NCI-H82 (cell line): ENCODE results near the gene RNF213.
A peak's percentile ranks its signal among the peaks of the same experiment; 100 is the strongest.

Experiments
- DNase-seq: peaks from one replicate; lab custom pipeline; 2025; lab: John Stamatoyannopoulos, UW

Gene RNF213

GRCh38 chr17:80352216-80352895, 91.7 kb downstream of the RNF213 start:
- DNase-seq = no peak

DNA sequence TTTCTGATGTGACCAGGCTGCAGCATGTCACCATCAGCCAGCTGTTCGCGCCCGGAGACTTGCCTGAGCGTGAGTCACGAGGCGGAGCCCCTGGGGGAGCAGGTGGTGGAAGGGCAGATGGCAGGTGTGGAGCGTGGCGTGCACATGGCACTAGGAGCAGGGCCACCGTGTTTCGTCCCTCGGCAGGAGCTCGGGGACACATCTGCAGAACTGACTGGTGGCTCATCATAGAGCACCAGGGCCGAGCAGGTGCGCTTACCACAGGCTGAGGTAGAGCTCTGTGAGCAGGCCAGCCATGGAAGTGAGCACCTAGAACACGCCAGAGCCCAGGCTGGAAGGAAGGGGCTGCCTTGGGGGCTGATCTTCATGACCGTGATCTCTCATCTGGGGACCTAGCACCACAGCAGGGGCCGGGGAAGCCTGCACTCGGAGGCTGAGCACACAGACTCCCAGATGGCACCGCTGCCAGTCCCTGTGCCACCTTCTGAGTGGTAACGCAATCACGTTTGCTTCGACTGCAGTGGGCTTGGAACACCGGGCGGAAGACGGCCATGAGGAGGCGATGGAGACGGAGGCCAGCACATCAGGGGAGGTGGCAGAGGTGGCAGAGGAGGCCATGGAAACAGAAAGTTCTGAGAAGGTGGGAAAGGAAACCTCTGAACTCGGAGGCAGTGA, 92.5 kb downstream of the RNF213 start:
- no peak for DNase-seq

DNA sequence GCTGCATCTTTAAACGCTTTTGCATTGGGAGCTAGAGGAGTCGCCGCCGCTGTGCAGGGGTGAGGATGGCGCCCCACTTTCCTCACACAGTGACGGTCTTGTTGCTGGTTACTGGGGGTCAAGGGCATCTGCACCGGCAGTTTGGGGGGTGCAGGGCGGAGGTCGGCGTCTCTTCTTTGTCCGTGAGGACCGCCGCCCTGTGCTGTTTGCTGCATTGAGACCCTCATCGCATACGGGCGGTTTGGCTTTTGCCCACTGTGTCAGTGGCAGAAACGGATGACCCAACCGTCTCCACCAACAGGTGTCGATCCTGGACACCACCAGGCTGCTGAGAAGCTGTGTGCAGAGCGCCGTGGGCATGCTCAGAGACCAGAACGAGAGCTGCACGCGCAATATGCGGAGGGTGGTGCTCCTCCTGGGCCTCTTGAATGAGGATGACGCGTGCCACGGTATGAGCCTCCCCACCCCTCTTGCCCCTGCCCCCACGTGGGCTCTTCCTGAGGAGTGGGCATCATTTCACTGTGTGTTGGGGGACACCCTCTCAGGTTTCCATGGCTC, 93.1 kb downstream of the RNF213 start:
- no peak for DNase-seq

DNA sequence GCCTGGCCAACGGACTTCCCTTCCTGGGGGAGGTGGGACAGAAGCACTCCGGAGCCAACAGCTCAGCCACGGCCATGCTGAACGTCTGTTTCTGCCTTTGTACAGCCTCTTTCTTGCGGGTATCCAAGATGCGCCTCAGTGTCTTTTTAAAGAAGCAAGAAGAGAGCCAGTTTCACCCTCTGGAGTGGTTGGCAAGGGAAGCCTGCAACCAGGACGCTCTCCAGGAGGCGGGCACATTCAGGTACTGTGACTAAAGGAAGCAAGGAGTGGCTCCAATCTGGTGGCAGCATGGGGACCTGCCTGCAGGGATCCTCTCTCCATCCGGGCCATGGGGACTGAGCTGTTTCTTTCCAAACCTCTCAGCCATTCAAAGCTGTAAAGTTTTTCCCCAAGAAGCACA, 93.7 kb downstream of the RNF213 start:
- no peak for DNase-seq

GRCh38 chr17:80356231-80356856, 95.7 kb downstream of the RNF213 start:
- DNase-seq = no peak

- DNase-seq = no peak
Observed at GRCh38 chr17:80358131-80358530, 97.5 kb downstream of the RNF213 start.

GRCh38 chr17:80358861-80359260, 98.2 kb downstream of the RNF213 start:
- no peak for DNase-seq

DNA sequence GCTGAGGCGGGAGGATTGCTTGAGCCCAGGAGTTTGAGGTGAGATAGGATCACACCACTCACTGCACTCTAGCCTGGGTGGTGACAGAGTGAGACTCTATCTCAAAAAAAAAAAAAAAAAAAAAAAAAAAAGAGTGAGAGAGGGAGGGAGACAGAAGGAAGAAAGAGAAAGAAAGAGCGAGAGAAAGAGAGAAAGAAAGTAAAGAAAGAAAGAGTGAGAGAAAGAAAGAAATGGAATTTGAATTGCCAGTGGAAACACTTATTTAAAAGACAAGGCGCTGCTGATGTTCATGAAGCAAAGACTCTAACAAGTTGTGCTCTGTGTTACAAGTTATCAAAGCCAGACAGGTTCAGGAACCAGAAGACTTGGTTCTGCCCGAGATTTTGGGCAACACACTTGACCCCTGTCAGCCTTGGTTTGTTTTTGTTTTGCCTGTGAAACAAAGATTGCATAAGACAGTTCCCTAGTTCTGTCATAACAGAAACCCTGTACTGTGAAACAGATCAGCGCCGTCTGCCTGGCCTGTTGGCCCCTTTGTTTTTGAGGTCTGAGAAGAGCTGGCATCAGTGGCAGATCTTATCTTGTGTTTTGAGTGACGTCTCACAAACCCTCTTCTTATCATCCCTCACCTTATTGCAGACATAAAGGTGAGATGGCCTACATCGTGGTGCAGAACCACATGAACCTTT, 98.9 kb downstream of the RNF213 start:
- no peak for DNase-seq

- DNase-seq = no peak
Observed at GRCh38 chr17:80360396-80360795, 99.7 kb downstream of the RNF213 start.

DNA sequence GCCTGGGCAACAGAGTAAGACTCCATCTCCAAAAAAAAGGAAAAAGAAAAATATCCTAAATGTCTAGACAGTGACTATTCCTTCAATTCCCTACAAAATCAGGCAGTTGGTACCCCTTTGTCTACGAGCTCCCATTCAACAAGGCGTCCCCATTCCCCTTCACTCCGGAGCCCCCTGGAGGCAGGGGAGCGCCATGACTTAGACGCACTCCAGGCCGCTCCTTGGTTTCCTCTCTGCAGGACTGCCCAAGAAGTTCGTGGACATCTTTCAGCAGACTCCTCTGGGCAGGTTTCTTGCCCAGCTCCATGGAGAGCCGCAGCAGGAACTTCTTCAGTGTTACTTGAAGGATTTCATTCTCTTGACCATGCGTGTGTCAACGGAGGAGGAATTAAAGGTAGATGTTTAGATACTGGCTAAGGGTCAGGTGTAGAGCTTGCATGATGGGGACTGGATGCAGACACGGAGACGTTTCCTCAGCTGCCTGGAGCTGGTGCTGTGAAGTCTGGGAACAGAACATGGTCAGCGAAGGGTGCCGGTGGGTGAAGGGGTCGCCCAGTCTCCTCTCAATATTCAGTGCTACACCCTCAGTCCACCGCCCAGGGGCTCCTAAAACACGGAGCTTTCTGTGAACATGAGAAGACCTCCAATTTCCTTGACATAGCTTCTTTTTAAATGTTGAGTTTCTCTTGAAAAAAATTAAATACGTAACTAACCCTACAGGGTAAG, 101.0 kb downstream of the RNF213 start:
- DNase-seq = peak; percentile 42

- DNase-seq = no peak
Observed at GRCh38 chr17:80362428-80363119, 101.9 kb downstream of the RNF213 start.

GRCh38 chr17:80363120-80363515, 102.5 kb downstream of the RNF213 start:
- DNase-seq = no peak

- no peak for DNase-seq
Observed at GRCh38 chr17:80363518-80364090, 103.0 kb downstream of the RNF213 start.

- DNase-seq = peak; percentile 76
Observed at GRCh38 chr17:80364091-80364691, 103.5 kb downstream of the RNF213 start.

DNA sequence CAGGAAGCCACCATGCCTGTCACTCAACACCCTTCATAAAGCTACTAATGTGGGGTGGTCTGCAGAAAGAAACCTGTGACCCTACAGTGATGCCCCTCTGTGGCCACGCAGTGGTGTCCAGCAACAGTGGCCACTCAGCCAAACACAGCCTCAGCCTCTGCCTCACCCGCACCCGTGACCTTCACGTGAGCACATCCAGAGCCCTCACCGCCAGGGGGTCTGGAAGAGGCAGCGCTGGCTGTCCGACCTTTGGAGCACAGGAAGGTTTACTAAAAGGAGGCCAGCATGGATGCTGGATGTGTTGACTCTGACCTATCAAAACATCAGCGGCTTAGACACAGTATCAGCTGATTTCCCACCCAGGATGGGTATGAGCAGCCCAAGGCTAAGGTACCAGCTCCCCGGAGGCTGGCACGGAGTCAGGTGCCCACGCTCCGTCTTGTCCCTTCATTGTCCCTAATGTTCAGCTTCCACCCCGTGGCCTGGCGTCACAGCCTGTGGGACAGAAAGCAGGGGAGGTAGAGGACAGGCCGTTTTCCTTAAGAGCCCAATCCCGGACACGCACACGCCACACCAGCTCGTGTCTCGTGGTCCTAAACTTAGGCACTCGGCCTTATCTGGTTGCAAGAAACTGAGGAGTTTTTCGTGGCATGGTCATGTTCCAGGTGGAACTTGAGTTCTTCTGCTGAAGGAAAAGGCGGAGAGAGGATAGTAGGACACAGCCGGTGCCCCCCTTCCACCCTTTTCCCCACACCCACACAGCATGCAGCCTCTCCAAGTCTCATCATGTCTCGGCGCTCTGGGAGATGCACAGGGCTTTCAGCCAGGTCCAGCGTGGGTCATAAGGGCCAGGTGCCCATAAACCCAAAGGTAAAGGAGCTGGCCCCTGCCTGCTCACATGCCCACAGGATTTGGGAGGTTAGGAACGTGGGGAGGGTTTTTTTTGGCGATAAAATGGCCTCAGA, 104.6 kb downstream of the RNF213 start:
- DNase-seq = no peak

GRCh38 chr17:80365983-80366382, 105.3 kb downstream of the RNF213 start:
- DNase-seq = no peak

- DNase-seq = no peak
Observed at GRCh38 chr17:80367503-80367902, 106.9 kb downstream of the RNF213 start.

GRCh38 chr17:80371196-80371595, 110.5 kb downstream of the RNF213 start:
- no peak for DNase-seq

- no peak for DNase-seq
Observed at GRCh38 chr17:80372456-80372855, 111.8 kb downstream of the RNF213 start.
